PFSK-1 (cell line): Measurements from ENCODE around the gene PRH2.

ENCODE experiments used
- FOXP2 ChIP-seq: optimal IDR thresholded peaks from 2 replicates; pipeline ENCODE3; 2011; ENCODE audit warnings: borderline replicate concordance, control low read depth, inconsistent platforms; ENCODE audit not compliant: insufficient read depth; ENCODE audit errors: extremely low read length, extremely low read depth
- POLR2AphosphoS5 ChIP-seq: IDR thresholded peaks from 2 replicates; pipeline ENCODE4 v1.6.1; 2012; ENCODE audit warnings: low read depth, mild to moderate bottlenecking, control low read depth, low read length, moderate library complexity
- REST ChIP-seq, 2 experiments: IDR thresholded peaks; 2 replicates each; pipeline versions ENCODE4 v1.6.1 to v1.8.0; 2011 to 2012; ENCODE audit warnings: low read depth in 2 of 2, low read length in 2 of 2, control low read depth in 1 of 2, inconsistent platforms in 1 of 2, mild to moderate bottlenecking in 1 of 2, moderate library complexity in 1 of 2; ENCODE audit not compliant: insufficient read depth in 1 of 2
- SIN3A ChIP-seq: IDR thresholded peaks from 2 replicates; pipeline ENCODE4 v1.6.1; 2012; ENCODE audit warnings: mild to moderate bottlenecking, low read length, moderate library complexity, borderline replicate concordance; ENCODE audit not compliant: insufficient read depth

- TF ChIP-seq POLR2AphosphoS5 (no peak), SIN3A (no peak), REST (IDR thresholded peaks at IDR 0.05; ENCODE audit: insufficient read depth in 1 of 2, low read depth in 2 of 2, low read length in 2 of 2) (no peak), FOXP2 (no peak)
Observed at GRCh38 chr12:10952645-10953044, 23.6 kb downstream of the PRH2 start.
